HG02885 (cell line): Measurements from ENCODE around the gene GATA5.

ENCODE experiments used
- ATAC-seq: cut with Tn5 transposase; IDR thresholded peaks from one replicate; pipeline ENCODE4 v1.9.1; 2021; ENCODE audit warnings: mild to moderate bottlenecking; ENCODE audit not compliant: unreplicated experiment, poor library complexity

The GATA5 gene

DNA sequence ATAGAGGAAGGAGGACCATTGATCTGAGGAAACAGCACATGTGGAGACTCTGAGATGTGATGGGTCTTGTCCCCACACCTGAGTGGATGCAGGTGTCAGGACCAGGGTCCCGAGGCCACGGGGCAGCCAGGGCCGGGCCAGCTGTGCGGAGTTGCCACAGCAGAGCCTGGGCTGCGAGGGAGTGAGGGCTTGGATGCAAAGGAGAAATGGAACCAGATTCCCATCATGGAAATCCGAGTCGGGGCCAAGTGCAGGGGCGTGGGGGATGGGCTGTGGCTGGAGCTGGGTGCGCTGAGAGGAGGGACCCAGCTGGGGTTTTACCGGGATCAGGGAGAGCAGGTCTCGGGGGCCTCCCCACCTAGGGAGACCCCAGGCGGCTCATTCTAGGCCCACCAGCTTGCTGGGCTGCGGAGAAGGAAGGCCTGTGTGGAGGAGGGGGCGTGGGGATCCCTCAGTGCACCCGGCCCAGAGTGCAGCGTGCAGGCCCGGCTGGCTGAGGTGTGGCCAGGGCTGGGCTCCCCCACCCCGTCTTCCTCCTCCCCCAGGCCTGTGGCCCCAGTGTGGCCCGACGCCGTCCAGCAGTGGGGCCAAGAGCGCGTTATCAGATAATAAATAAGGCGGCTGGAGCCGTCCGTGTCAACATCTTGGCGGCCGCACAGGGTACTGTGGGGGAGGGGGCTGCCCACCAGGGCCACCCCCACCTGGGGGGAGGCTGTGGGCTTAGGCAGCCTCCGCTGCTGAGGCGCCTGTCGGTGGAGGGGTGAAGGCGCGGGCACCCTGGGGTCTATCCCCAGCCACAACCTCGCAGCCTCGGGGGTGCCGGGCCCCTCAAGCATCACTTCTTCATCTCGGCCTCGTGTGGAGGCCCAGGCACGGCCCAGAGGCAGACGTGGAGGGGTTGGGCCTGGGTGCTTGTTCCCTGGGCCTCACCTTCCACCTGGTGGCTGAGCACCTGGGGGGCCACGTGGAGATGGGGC lies 17.2 kb downstream of the GATA5 start:
- no peak for ATAC-seq

DNA sequence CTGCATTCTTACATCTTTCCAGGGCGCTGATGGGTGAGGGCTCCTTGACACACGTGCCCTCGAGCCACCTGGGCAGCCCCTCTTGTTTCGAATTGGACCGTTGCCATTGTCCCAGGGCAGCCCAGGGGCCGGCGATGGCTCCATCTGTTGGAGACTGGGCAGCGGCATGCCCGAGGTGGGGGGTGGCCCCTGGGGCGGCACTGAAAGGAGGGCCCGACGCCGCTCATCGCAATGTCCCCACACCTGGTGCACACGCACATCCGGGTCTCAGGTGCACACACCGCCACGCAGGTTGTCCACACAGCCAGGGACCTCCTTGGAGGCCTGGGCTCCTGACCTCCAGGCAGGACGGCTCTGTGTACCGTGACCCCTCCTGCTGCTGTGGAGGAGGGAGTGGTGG lies 18.0 kb downstream of the GATA5 start:
- no peak for ATAC-seq

DNA sequence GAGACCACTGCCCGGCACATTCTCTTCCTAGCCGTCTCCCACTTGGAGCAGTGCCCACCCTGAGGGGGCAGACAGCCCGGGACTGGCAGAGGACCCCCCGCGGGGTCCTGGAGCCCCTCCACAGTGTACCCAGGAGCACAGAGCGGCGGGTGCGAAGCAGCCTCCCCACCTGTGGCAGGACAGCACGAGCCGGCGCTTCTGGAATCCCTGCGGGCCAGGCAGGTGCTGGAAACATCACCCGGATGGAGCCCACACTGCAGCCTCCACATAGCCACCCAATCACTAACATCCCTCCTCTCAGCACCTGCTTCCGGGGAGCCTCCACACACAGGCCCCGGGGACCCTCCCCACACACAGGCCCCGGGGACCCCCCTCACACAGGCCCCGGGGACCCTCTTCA lies 18.7 kb downstream of the GATA5 start:
- no peak for ATAC-seq

GRCh38 chr20:62455929-62456328 lies 19.9 kb downstream of the GATA5 start:
- no peak for ATAC-seq

GRCh38 chr20:62454904-62455636 lies 20.7 kb downstream of the GATA5 start:
- ATAC-seq = no peak

DNA sequence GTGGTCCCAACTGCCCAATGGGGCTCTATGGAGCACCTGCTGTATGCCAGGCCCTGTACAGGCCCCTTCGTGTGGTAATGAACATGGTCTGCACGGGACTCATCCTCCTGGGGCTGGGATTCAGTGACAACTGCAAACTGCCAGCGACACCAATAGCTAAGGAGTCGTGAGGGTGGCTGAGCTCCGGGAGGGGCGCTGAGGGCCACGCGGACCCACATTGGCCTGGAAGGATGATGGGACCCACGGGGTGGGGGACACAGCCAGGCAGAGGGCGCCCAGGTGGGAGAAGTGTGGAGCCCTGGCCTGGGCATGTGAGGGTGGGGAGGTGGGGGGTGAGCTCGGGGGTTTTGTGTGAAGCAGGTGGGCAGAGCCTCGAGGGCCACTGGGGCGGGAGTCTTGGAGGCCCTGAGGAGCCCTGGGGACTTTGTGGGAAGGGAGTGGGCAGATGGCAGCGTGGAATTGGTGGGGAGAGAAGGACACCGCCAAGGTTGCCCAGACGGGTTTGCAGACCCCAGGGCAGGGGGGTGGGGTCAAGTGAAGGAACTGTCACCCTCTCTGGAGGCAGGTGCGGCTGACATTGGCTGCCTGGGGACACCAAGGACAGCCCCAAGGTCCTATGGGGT lies 22.5 kb downstream of the GATA5 start:
- no peak for ATAC-seq

- no peak for ATAC-seq
These were observed 23.2 kb downstream of the GATA5 start for GRCh38 chr20:62452475-62453095.

DNA sequence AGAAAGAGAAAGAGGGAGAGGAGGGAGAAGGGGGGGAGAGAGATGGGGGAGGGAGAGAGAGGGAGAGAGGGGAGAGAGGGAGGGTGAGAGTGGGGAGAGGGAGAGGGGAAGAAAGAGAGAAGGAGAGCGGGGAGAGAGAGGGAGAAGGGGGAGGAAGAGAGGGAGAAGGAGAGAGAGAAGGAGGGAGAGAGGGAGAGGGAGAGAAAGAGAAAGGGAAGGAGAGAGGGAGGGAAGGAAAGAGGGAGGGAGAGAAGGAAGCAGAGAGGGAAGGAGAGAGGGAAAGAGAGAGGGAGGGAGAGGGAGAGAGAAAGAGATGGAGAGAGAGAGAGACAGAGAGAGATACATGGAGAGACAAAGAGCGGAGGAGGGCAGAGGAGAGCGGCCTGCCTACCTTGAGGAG lies 23.8 kb downstream of the GATA5 start:
- no peak for ATAC-seq

GRCh38 chr20:62451156-62451767 lies 24.5 kb downstream of the GATA5 start:
- no peak for ATAC-seq

- ATAC-seq = no peak
These were observed 25.7 kb downstream of the GATA5 start for GRCh38 chr20:62449951-62450691.

DNA sequence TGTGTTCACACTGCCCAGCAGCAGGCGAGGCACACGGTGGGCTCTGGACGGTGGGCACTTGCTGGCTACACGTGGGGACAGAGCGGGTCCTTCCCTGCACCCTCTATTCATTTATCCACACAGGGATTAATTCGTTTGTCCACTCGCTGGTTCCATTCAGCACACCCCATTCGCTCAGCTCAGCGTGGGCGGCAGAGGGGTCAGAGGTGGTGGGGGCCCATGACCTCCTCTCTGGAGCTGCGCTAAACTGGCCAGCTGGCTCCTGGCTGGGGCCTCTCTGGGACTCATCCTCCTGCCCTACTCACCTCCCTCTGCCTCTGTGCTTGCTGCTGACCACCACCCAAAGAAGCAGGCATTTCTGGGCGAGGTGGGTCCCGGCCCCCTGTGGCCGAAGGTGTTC lies 27.0 kb downstream of the GATA5 start:
- no peak for ATAC-seq

DNA sequence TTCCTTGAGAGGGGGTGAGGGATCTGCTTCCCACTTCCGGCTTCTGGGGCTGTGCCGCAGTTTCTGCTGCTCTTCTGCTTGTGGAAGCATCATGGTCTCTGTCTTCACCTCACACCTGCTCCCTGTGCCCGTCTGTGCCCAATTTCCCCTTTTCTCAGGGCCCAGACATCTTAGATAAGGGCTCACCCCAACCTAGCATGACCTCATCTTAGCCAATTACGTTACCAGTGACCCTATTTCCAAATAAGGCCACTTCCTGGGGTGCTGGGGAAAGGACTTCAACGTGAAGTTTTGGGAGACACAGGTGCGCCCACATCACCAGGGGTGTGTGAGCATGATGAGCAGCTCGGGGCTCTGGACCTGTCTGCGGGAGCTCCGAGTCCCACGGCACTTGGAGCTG lies 27.8 kb downstream of the GATA5 start:
- no peak for ATAC-seq

DNA sequence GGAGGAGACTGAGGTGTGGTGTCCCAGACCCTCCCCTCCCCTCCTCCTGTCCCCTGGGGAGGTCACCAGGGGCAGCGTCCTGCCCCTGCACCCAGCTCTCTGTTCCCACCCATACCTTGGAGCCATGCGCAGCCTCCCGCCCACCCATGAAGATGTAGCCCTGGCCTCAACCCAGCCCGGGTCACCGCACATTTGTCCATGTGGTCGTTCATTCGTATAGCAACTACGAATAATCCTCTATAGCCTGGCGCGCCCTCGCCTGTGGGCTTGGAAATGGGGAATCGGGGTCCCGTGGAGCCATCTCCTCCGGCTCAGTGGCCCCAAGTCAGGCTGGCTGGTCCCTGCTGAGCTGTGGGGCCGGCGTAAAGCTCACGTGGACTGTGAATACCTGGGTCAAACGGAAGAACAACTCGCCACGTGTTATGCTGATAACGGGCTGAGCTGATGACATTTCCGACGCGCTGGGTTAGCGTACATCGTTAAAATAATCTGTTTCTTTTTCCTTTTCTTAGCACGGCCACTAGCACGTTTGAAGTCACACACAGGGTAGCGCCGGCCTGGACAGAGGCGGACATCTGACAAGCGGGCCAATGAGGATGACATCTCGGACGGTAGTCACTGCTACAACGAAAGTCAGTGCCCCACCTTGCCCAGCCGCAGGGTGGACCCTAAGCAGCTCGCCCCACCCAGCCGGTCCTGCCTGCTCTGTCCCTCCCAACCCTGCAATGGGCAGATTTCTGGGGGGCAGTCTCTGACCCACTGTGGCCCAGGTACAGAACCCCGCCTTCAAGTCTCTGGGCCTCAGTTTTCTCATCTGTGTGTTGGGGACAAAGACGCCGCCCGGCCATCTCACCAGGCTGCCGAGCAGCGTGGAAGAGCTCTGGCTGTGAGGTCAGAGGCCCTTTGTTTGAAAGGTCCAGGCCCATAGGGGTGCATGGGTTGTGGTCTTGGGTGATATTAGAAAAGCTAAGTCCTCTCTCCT lies 28.6 kb downstream of the GATA5 start:
- ATAC-seq = no peak

GRCh38 chr20:62446481-62446880 lies 29.3 kb downstream of the GATA5 start:
- ATAC-seq = no peak

DNA sequence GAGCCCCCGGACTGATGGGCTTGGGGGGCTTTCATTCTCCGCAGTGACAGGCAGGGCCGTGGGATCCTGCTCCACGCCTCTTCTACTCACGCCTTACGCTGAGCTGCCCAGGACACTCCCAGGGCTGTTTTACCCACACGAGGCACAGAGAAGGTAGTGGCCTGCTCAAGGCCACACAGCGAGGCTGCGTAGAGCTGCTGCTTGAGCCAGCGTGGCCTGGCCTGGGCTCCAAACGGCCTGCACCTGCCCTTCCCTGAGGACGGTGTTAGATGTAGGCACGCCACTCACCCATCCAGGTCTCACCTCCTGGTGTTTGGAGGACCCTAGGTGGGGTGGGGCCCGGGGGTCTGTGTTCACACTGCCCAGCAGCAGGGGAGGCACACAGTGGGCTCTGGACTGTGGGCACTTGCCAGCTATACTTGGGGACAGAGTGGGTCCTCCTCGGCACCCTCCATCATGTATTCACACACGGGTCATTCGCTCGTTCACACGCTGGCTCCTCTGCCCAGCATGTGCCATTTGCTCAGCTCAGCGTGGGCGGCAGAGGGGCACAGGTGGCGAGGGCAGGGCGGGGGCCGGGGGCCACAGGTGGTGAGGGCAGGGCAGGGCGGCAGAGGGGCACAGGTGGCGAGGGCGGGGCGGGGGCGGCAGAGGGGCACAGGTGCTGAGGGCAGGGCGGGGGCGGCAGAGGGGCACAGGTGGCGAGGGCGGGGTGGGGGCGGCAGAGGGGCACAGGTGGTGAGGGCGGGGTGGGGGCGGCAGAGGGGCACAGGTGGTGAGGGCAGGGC lies 30.0 kb downstream of the GATA5 start:
- ATAC-seq = no peak

GRCh38 chr20:62444286-62444685 lies 31.5 kb downstream of the GATA5 start:
- no peak for ATAC-seq

- ATAC-seq = no peak
These were observed 33.7 kb downstream of the GATA5 start for GRCh38 chr20:62441987-62442539.
